ENCODE data around the gene GEN1.

GEN1 gene

GRCh38 chr2:17752246-17752645 lies 1.7 kb upstream of the GEN1 start:
- no peak for DNase-seq

DNA sequence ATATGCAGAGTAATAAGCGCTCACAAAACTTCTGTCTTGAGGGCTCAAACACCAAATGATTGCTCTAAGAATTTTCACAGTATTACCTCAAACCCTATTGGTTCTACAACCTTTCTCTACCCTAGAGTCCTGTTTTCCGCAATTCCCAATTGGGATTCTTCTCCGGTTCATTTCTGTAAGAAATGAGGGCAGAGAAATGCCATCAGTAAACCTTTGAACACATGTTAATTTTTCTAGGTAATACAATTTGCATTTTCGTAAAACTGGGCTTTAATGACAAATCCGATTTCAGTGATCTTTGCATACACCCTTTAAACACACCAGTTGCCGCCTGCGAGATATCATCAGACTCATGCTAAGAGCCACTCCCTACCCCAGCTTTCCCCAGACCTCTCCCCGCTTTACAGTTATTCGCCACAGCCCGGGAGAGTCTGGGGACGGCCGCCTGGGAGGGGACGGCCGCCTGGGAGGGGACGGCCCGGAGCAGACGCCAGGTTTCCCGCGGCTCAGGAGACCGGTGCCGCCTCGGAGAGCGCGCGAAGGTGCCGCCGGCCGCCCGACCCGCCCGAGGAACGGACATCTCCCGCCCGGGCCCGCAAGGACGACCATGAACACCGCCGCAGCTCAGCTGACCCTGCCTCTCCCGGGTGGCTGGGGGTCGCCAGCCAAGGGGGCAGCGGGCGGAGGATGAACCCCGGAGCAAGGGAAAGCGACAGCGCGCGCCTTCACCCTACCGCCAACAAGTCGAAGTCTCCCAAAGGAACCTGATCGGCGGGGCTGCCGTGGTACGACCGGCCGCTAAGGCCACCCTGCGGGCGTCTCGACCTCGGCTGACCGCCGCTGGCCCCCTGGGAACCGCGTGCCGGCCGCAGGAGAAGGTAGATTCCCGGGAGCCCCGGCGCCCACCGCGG lies 791 bp upstream of the GEN1 start:
- peak; percentile 92 for DNase-seq

GRCh38 chr2:17754773-17755425 lies 961 bp downstream of the GEN1 start:
- DNase-seq = no peak

GRCh38 chr2:17756668-17757067 lies 2.7 kb downstream of the GEN1 start:
- no peak for DNase-seq

- DNase-seq = no peak
Measured at GRCh38 chr2:17757321-17757720, 3.4 kb downstream of the GEN1 start.

GRCh38 chr2:17758118-17758517 lies 4.2 kb downstream of the GEN1 start:
- DNase-seq = no peak

- DNase-seq = no peak
Measured at GRCh38 chr2:17759805-17760204, 5.9 kb downstream of the GEN1 start.

GRCh38 chr2:17762451-17762850 lies 8.5 kb downstream of the GEN1 start:
- no peak for DNase-seq

DNA sequence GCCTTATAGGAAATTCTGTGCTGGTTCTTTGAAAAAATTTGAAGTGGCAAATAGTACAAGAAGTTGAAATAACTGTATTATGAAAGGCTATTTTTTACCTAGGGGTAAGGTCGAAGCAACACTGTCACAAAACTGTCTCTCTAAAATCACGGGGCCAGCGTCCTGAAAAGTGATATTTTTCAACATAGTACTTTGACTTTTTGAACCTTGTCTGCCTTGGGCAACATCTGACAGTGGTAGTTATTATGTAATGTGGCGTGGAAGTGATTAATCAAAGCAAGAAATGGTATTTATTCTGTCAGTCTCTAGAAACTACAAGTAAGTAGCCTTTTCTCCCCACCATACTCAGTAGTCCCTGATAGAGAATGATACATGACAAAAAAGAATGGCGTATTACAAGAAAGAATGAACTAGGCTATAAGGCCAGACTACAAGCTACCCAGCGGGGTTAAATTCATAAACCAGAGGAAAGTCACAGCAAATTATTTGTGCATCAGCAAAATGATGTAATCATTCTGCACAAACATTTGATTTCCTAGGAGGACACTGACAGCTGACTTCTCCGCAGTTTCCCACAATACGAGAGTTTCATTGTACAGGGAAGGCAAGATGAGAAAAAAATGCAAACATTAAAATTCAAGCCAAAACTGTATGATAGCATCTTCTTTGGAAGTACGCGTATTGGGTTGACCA lies 9.8 kb downstream of the GEN1 start:
- no peak for DNase-seq

- DNase-seq = no peak
Measured at GRCh38 chr2:17765398-17765797, 11.5 kb downstream of the GEN1 start.

GRCh38 chr2:17768894-17769293 lies 15.0 kb downstream of the GEN1 start:
- DNase-seq = no peak

DNA sequence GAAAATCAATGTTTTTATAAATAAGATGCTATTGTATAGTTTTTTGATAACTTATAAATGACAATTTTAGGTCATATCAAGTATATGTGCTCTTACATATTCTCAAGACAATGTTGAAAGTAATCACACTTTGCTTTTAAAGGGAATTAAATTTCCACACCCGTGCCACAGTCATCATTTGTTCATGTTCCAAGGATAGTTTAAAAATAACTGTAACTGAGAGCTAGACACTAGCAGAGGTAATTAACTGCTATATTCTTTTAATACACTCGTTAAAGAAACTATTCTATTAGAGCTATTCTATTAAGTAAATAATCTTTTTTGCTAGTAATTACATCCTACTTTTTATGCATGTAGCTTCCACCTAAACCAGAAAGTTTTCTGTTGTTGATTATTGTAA lies 18.0 kb downstream of the GEN1 start:
- DNase-seq = no peak

DNA sequence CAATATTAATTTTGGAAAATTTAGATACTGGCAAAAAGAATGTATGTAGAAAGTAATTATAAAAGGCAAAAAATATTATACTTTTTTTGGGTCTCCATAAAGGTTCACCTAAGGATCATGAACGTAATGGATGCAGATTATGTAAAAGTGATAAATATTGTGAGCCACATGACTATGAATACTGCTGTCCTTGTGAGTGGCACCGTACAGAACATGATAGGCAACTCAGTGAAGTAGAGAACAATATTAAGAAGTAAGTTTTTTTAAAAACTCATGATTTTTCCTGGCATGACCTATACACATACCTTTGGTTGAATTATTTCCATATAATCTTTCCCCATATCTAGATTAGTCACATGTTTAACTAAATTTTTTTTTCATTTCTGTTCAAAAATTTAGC lies 18.6 kb downstream of the GEN1 start:
- no peak for DNase-seq

DNA sequence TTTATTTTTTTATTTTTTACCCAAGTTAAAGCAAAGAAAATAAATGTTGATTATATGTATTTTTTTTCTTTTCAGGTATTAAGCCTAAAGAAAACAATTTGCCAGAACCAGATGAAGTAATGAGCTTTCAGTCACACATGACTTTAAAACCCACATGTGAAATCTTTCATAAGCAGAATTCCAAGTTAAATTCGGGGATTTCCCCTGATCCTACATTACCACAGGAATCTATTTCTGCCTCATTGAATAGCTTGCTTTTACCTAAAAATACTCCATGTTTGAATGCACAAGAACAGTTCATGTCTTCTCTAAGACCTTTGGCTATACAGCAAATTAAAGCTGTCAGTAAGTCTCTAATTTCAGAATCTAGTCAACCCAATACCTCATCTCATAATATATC lies 26.6 kb downstream of the GEN1 start:
- no peak for DNase-seq

- DNase-seq = no peak
Measured at GRCh38 chr2:17781482-17781881, 27.5 kb downstream of the GEN1 start.

- no peak for DNase-seq
Measured at GRCh38 chr2:17786727-17787126, 32.8 kb downstream of the GEN1 start.

DNA sequence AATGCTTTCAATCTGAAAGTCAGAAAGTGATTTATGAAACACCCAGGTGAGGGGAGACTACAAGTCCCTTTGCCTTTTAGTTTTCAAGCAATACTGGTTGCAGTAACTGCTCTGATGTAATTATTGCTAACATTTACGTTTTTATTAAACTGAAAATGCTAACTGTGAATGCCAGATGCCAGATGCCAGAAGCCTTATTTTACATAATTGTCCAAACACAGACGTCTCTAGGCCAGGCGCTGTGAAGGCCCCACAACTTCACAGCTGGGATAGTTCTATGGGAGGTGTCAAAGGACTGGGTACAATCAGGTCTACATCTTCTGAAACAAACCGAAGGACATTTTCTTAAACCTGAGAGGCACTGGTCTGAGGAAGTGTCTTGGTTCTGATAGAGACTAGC lies 34.8 kb downstream of the GEN1 start:
- no peak for DNase-seq

GRCh38 chr2:17790536-17790935 lies 36.6 kb downstream of the GEN1 start:
- DNase-seq = no peak

DNA sequence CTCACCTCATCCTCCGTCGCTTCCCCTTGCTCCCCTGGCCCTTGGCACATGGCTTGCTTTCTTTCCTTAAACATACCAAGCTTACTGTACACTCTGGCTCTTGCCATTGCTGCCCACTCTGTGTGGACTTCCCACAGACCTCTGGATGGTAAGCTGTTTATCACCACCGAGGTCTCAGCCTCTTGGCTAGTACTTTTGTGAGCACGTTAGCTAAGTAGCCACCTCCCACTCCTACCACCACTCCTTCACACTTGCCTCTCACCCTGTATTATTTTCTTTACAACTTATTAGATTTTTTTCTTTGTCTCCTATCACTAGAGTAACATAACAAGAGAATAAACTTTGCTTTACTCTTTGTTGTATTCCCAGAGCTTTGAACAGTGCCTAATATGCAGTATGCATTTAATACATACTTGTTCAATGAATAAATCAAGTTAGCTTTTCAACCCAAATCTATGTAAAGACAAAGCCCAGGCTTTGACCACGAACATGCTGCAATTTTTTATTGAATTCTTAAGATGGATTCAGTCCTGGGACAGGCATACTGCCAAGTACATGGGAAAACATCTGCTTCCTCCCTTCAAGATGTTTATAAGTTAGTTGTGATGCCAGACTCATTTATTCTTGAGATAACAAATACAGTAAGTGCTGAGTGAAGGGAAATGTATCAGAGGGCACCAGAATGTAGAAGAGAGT lies 37.3 kb downstream of the GEN1 start:
- no peak for DNase-seq

GRCh38 chr2:17791817-17792130 lies 37.8 kb downstream of the GEN1 start:
- DNase-seq = no peak

- no peak for DNase-seq
Measured at GRCh38 chr2:17792515-17792914, 38.6 kb downstream of the GEN1 start.

GRCh38 chr2:17793296-17793695 lies 39.4 kb downstream of the GEN1 start:
- no peak for DNase-seq

DNA sequence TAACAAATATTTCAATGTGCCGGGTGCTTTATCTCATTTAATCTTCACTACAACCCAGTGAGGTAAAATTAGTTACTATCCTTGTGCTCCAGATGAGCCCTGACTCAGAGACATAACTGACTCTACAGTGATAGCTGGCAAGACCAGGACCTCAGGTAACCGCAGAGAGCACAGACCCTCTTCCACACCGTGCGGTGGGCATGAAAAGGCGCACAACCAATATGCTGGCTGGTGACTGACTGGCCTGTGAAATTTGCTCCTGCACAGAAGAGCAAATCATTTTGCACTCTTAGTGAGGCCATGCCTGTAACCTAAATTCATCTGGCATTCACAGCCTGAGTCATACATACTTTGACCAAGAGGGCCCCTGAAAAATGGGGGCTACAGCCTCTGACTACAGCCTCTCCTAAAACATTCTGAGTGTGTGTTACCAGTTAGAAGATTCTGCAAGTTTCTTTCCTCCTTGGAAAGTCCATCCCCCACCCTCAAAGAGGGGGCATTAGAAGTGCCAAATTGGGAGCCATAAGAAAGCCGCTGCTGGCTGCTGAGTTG lies 39.9 kb downstream of the GEN1 start:
- DNase-seq = no peak
